ENCODE measurements around the gene INPP4B.

INPP4B gene

DNA sequence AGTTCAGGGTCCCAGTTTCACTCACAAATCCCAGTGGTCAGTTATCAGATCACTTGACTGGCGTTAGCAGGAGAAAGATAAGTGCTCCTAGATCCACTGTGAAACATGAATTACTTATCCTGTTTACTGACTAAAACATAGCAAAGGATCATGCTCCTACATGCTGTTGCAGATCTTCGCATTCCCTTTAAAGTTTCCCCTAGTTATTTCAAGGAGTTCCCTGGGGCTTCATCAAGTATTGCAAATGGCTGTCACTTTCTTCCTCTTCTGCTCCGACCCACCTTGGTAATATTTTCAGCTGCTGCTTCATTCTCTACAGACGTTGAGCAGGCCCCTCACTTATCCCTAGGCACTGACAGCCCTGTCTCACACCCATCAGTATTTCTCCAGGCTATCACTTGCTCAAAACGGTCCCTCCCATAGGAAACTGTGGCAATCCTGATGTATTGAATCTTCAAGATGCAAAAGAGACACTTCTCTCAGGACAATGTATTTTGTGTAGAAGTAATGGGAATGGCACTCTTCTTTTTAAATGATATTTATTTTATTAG, 466.0 kb downstream of the INPP4B start:
- DNase-seq (ENCODE audit: low read depth in 2 of 2): peak in 1 of 2 donors; percentile 21
- TF ChIP-seq, protein P1, sequence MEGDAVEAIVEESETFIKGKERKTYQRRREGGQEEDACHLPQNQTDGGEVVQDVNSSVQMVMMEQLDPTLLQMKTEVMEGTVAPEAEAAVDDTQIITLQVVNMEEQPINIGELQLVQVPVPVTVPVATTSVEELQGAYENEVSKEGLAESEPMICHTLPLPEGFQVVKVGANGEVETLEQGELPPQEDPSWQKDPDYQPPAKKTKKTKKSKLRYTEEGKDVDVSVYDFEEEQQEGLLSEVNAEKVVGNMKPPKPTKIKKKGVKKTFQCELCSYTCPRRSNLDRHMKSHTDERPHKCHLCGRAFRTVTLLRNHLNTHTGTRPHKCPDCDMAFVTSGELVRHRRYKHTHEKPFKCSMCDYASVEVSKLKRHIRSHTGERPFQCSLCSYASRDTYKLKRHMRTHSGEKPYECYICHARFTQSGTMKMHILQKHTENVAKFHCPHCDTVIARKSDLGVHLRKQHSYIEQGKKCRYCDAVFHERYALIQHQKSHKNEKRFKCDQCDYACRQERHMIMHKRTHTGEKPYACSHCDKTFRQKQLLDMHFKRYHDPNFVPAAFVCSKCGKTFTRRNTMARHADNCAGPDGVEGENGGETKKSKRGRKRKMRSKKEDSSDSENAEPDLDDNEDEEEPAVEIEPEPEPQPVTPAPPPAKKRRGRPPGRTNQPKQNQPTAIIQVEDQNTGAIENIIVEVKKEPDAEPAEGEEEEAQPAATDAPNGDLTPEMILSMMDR (IDR thresholded peaks at IDR 0.05; ENCODE audit: low read depth, low read length): no peak
- H3K4me3 ChIP-seq (replicated peaks in 1 of 2; ENCODE audit: low read depth in 2 of 2, low read length in 2 of 2): no peak overlapping the region

DNA sequence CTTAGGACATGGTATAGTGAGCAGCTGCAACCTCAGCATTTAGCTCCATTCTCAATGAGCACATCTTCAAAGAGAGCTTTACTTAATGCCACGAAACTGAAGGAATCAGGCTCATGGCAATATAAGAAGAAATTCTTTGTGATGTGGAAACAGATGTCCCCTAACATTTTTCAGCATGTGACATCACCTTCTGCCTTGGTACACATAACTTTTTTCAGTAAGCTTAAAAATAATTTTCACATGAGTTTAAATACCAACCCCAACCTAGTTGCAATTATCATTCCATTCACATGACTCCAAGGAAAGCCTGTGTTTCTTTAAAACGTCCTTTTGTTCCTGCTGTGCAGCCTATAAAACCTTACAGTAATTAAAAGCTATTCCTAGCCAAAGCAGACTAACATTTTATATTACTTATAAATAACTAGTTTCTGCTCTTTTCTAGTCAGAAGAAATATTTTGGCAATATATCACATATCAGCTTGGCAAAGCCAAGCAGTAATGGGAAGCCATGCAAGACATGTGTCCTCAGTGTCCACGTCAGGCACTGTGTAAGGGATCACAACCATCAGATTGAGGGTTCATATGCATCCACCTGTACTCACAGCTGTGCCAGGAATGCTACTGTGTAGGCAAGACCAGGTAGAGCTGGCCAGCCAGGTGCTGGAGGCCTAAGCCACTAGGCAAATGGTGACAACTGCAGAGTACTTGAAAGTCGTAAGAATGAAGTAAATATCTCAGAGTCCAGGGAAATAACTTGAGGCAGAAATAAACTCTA, 466.6 kb downstream of the INPP4B start:
- TF ChIP-seq, protein P1 (IDR thresholded peaks at IDR 0.05; ENCODE audit: low read depth, low read length): no peak
- peak; percentile 72 to 94 for DNase-seq (ENCODE audit: low read depth in 2 of 2)

DNA sequence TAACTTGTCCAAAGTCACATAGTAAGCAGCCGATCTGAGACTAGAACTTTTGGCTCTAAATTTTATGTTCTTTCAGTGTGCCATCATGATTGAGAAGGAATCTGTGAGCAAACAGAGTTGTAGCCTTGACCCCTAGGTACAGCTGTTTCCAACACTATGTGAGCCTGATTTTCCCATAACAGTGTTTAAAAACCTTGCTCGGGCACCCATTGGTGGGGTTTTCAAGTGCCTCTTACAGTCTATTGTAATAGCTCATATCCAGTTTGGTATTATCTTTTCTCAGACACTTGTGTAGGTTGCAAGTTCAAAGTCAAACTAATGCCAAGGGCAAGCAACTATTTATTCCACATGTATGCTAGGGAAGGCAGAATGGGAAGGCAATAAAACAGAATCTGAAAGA, 467.9 kb downstream of the INPP4B start:
- DNase-seq (ENCODE audit: low read depth in 2 of 2): no peak
- TF ChIP-seq, protein P1 (IDR thresholded peaks at IDR 0.05; ENCODE audit: low read depth, low read length): no peak
- H3K4me3 ChIP-seq (replicated peaks in 1 of 2; ENCODE audit: low read depth in 2 of 2, low read length in 2 of 2): no peak overlapping the region

More for the DNA sequence above, 466.6 kb downstream of the INPP4B start:
- no peak overlapping the region for H3K4me3 ChIP-seq (replicated peaks in 1 of 2; ENCODE audit: low read depth in 2 of 2, low read length in 2 of 2)

DNA sequence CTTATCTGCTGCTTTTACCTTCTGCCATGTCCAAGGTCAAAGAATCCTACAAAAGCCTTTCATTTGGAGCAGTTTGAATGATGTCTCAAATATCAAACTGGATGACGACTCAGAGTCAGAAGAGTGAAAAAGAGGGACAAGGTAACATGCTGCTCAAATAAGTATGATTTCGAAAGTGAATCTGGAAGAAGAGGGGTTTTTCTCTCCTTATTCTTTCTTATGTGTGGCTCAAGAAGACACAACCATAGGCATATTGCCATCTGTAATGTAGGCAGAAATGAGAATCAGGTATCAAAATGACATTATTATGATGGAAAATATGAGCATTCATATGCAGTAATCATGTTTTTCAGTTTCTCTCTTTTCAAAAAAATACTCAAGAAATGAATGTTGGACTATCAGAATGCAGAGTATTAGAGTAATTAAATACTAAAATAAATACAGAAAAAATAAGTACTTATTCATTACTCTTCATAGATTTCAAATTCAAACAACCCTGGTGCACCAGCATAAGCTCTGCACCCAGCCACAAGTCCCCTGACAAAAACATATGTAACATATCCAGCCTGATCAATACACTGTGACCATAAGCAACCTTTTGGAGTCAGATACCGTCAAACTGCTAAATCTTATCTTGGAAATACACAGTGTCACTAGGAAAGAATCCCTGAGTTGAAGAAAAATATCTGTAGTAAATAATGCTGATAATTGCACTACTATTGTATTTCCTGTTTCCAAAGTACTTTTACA, 468.6 kb downstream of the INPP4B start:
- TF ChIP-seq, protein P1 (IDR thresholded peaks at IDR 0.05; ENCODE audit: low read depth, low read length): no peak
- no peak for DNase-seq (ENCODE audit: low read depth in 2 of 2)
- no peak overlapping the region for H3K4me3 ChIP-seq (replicated peaks in 1 of 2; ENCODE audit: low read depth in 2 of 2, low read length in 2 of 2)

DNA sequence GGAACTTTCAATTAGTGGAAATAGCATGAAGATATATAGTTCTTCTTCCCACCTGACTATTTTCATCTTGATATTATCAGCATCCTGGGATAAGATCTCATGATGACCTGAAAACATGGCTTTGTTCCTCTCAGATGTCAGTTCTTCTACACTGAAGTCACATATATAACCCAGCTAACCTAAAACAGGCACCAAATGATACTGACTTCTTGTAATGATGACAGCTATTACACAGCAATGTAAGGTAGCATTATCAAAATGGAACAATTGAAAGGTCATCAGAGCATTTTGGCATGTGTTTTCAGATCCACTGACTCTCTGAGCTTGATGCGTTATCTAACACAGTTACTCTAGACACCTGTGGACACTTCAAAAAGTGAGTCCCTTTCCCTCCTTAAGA, 469.9 kb downstream of the INPP4B start:
- TF ChIP-seq, protein P1 (IDR thresholded peaks at IDR 0.05; ENCODE audit: low read depth, low read length): no peak
- no peak overlapping the region for H3K4me3 ChIP-seq (replicated peaks in 1 of 2; ENCODE audit: low read depth in 2 of 2, low read length in 2 of 2)
- no peak for DNase-seq (ENCODE audit: low read depth in 2 of 2)

DNA sequence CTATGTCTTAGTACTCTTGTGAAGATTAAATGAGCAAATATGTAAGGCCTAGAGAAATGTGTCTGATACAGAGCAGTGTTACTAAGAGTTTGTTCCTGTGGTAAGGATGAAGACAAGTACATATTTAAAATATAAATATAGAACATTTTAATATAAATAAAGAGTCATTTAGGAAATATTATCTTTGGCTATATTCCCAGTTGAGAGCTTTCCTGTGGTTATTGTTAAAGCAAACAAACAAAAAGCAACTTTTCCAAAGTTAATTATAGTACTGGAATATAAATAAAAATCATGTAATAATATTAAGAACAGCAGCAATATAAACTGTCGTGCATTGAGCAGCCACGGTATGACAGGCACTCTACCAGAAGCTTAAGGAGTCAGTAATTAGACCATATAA, 472.5 kb downstream of the INPP4B start:
- DNase-seq (ENCODE audit: low read depth in 2 of 2): peak in 1 of 2 donors; percentile 73
- TF ChIP-seq, protein P1 (IDR thresholded peaks at IDR 0.05; ENCODE audit: low read depth, low read length): no peak
- H3K4me3 ChIP-seq (replicated peaks in 1 of 2; ENCODE audit: low read depth in 2 of 2, low read length in 2 of 2): no peak overlapping the region
